Measurements from ENCODE around the gene DUOXA2.

GRCh38 chr15:45115312-45115820, 1.2 kb downstream of the DUOXA2 start:
- no peak for TF ChIP-seq CTCF (optimal IDR thresholded peaks at IDR 0.05 in 1 of 3, IDR thresholded peaks at IDR 0.05 in 1 of 3, conservative IDR thresholded peaks at IDR 0.05 in 1 of 3; ENCODE audit: extremely low read depth in 1 of 3, insufficient read depth in 2 of 3, low read length in 3 of 3)
- TF ChIP-seq EZH2 (IDR thresholded peaks at IDR 0.05; ENCODE audit: low read length): no peak

Data from keratinocyte (primary cell).